PC-9 (cell line): ENCODE results near the gene DENND10.

Source experiments
- EZH2 ChIP-seq: fragments of 200-600 bp; sonication (generic); IDR thresholded peaks from 2 replicates; pipeline ENCODE4 v1.8.0; 2017; ENCODE audit warnings: antibody characterized with exemption, low read depth
- TF ChIP-seq, protein P1 (sequence below): fragments of 200-600 bp; sonication (generic); conservative IDR thresholded peaks from 2 replicates; pipeline ENCODE4 v1.6.1; 2017; ENCODE audit warnings: mixed run types, antibody characterized with exemption, mild to moderate bottlenecking, moderate library complexity

DNA sequence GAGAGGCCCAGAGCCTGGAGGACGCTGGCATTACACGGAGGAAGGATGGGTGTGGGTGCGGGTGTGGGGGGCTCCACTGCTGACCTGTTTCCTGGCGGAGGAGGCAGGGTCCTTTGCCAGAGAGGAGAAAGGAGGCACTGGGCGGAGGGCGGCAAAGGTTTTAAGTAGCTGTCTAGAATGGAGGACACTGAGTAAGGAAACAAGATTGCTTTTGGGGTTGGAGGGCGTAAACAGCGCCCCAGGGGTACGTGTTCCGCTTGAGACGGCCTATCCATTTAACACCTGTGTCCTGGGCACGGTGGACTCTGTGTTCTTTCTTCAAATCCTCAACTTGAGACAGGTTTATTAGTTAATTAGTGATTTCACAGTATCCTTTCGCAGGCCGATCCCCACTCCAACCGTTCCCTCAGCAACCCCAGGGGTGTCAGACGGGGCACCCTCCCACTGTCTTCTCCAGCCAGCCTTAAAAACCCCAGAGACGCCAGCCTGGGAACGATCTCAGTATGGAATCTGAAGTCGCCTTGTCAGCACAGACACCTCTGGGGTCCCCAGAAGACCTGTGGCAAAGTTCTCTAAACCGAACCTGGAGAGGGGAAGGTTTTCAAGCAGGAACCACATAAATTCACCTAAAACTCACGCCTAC is 36.8 kb downstream of the DENND10 start:
- TF ChIP-seq, protein P1, sequence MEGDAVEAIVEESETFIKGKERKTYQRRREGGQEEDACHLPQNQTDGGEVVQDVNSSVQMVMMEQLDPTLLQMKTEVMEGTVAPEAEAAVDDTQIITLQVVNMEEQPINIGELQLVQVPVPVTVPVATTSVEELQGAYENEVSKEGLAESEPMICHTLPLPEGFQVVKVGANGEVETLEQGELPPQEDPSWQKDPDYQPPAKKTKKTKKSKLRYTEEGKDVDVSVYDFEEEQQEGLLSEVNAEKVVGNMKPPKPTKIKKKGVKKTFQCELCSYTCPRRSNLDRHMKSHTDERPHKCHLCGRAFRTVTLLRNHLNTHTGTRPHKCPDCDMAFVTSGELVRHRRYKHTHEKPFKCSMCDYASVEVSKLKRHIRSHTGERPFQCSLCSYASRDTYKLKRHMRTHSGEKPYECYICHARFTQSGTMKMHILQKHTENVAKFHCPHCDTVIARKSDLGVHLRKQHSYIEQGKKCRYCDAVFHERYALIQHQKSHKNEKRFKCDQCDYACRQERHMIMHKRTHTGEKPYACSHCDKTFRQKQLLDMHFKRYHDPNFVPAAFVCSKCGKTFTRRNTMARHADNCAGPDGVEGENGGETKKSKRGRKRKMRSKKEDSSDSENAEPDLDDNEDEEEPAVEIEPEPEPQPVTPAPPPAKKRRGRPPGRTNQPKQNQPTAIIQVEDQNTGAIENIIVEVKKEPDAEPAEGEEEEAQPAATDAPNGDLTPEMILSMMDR = no peak
- TF ChIP-seq EZH2 = no peak
